PC-9 (cell line): ENCODE data around the gene SYNGR4. TPM values are rescaled to one million over a fixed set of nuclear protein-coding genes. Genes with fewer than 3 reads are reported as not detected.
"Not testable (repeated sequence)": the region's sequence is repeated elsewhere in the genome, so short reads cannot be mapped to it uniquely, and the experiment has no call there.

ENCODE experiments used
- Bru-seq: library from RNA; stranded (reverse); fragments of 400-500 nt; gene quantifications from one replicate; lab custom pipeline; 2021; lab: Mats Ljungman, UMichigan
- BruChase-seq, 2 experiments: library from RNA; stranded (reverse); fragments of 400-500 nt; gene quantifications; one replicate each; lab custom pipeline; 2021; lab: Mats Ljungman, UMichigan
- BruUV-seq: library from RNA; stranded (reverse); fragments of 400-500 nt; replicated peaks from 2 replicates; lab custom pipeline; 2021; lab: Mats Ljungman, UMichigan
- CTCF ChIA-PET: fragments of 300-600 bp; sonication (Branson Sonifier 250); formaldehyde crosslinking; loops from one replicate; lab custom pipeline; 2022; ENCODE audit warnings: antibody characterized with exemption; lab: Charles Lee
- POLR2A ChIA-PET: fragments of 300-600 bp; sonication (Branson Sonifier 250); formaldehyde crosslinking; loops from one replicate; lab custom pipeline; 2022; ENCODE audit warnings: antibody characterized with exemption; ENCODE audit not compliant: unreplicated experiment; lab: Charles Lee
- DNase-seq, 2 experiments: peaks; one replicate each; pipeline versions ENCODE4 v3.0.0 to v3.0.0-alpha.2; 2015 to 2022; ENCODE audit warnings: mixed read lengths in 1 of 2
- H2AFZ ChIP-seq: fragments of 200-600 bp; sonication (generic); 2 replicates; pipeline ENCODE4 v1.8.1; 2017; ENCODE audit warnings: antibody characterized with exemption
- H3F3A ChIP-seq: fragments of 200-600 bp; sonication (generic); 2 replicates; pipeline ENCODE4 v1.8.1; 2017; ENCODE audit warnings: antibody characterized with exemption, mild to moderate bottlenecking, low read depth; ENCODE audit not compliant: insufficient read depth
- H3K27ac ChIP-seq: fragments of 200-600 bp; sonication (generic); 2 replicates; pipeline ENCODE4 v1.6.1; 2016; ENCODE audit warnings: mixed run types
- H3K27me3 ChIP-seq: fragments of 200-600 bp; sonication (generic); 2 replicates; pipeline ENCODE4 v1.6.1; 2016; ENCODE audit warnings: low read depth, mixed run types; ENCODE audit not compliant: insufficient read depth
- H3K36me3 ChIP-seq: fragments of 200-600 bp; sonication (generic); 2 replicates; pipeline ENCODE4 v1.6.1; 2016; ENCODE audit warnings: low read depth, mixed run types
- H3K4me1 ChIP-seq: fragments of 200-600 bp; sonication (generic); replicated peaks from 2 replicates; pipeline ENCODE4 v1.6.1; 2016; ENCODE audit warnings: mixed run types; ENCODE audit not compliant: insufficient read depth
- H3K4me2 ChIP-seq: fragments of 200-600 bp; sonication (generic); 2 replicates; pipeline ENCODE4 v1.6.1; 2017; ENCODE audit warnings: mixed run types
- H3K4me3 ChIP-seq: fragments of 200-600 bp; sonication (generic); 2 replicates; pipeline ENCODE4 v1.6.1; 2016; ENCODE audit warnings: mixed run types
- H3K79me2 ChIP-seq: fragments of 200-600 bp; sonication (generic); 2 replicates; pipeline ENCODE4 v1.6.1; 2017; ENCODE audit warnings: low read depth, mixed run types
- H3K9me2 ChIP-seq: fragments of 200-600 bp; sonication (generic); 2 replicates; pipeline ENCODE4 v1.8.1; 2017; ENCODE audit warnings: mild to moderate bottlenecking; ENCODE audit not compliant: insufficient read depth
- H3K9me3 ChIP-seq: fragments of 200-600 bp; sonication (generic); 2 replicates; pipeline ENCODE4 v1.8.1; 2016; ENCODE audit warnings: low read depth; ENCODE audit not compliant: insufficient read depth
- H4K20me1 ChIP-seq: fragments of 200-600 bp; sonication (generic); 2 replicates; pipeline ENCODE4 v1.8.1; 2017; ENCODE audit not compliant: insufficient read depth
- CTCF ChIP-seq: fragments of 200-600 bp; sonication (generic); conservative IDR thresholded peaks from 2 replicates; pipeline ENCODE4 v1.6.1; 2017; ENCODE audit warnings: mixed run types, antibody characterized with exemption, mild to moderate bottlenecking, moderate library complexity
- EZH2 ChIP-seq: fragments of 200-600 bp; sonication (generic); IDR thresholded peaks from 2 replicates; pipeline ENCODE4 v1.8.0; 2017; ENCODE audit warnings: antibody characterized with exemption, low read depth
- intact Hi-C: fragments of 100-400 bp; cut with micrococcal nuclease; formaldehyde crosslinking; loops from one replicate; pipeline ENCODE4 v1.10.0; 2022; ENCODE audit not compliant: unreplicated experiment
- long read RNA-seq: library from polyadenylated mRNA; stranded (forward); transcript quantifications from one replicate; pipeline ENCODE4 v2.0.0, GENCODE V29; 2022
- total RNA-seq: library from RNA; stranded (reverse); gene quantifications from 2 replicates; pipeline ENCODE4 v1.2.3, GENCODE V29; 2021

SYNGR4 gene
- 1.3 and 2.1 TPM in 2 replicates for total RNA-seq
- percentile 23 among the genes with signal in this experiment for Bru-seq, nascent RNA
- BruChase-seq, experiment 1, labeled RNA remaining after a 2-hour chase: percentile 15 among the genes with signal in this experiment
- percentile 18 among the genes with signal in this experiment for BruChase-seq, experiment 2, labeled RNA remaining after a 6-hour chase
- long read RNA-seq, partial matches to known transcripts: 1 of 4 reads
- long read RNA-seq, other reads (novel, unspliced or antisense): 2 of 4 reads

- Histone ChIP-seq H3K4me2 (peak within 1 kb of the TSS; percentile 93), H3K27ac (peak within 1 kb of the TSS; percentile 63), H3F3A (peaks cover 25% of the 10 kb centered on the region; the same call in 1 of the 2 replicates), H3K4me1 (peaks cover 7% of the 10 kb centered on the region), H3K9me2 (no peaks in the 10 kb centered on the region), H3K36me3 (no peaks in the 10 kb centered on the region), H4K20me1 (no peaks in the 10 kb centered on the region), H3K27me3 (no peaks in the 10 kb centered on the region), H3K79me2 (no peaks in the 10 kb centered on the region), H3K9me3 (no peaks in the 10 kb centered on the region), H3K4me3 (peak within 1 kb of the TSS; percentile 72), H2AFZ (peak within 1 kb of the TSS; percentile 89)
- ChIA-PET POLR2A (interaction anchor here (0.6 to 2.7 kb wide), 17 partner anchors 27 to 1123 kb away, joined by 3 to 28 read pairs (median 6); partner anchors contain the start of genes DHX34, KDELR1 and SPHK2), CTCF (interaction anchor here (0.5 to 1.8 kb wide), 8 partner anchors 13 to 124 kb away, joined by 3 to 14 read pairs (median 4); a partner anchor contains a TSS)
- TF ChIP-seq EZH2 (no peak), CTCF (no peak)
- DNase-seq: peak; percentile 99 to 100
- BruUV-seq: no TSS peak
- intact Hi-C loops: loop anchor here (1.0 to 5.0 kb wide), 2 partner anchors 27 to 42 kb away; partner anchors contain the start of gene KDELR1
Observed at GRCh38 chr19:48363810-48364597, at the start of gene SYNGR4, which contains the start of gene TMEM143. Gene SYNGR4 (plus strand): TSS chr19:48364367. CDS start chr19:48365843, 1,476 bp downstream. Gene TMEM143 (minus strand): TSS chr19:48363940. CDS start chr19:48363920, 20 bp downstream.

- ChIA-PET CTCF (no interaction called here), POLR2A (no interaction called here)
- H2AFZ ChIP-seq: no peak overlapping the region
- intact Hi-C loops: no loop called here
- H3K27ac ChIP-seq: no peak overlapping the region
- H3F3A ChIP-seq: peaks cover 26% of the 10 kb centered on the region
- no peak for TF ChIP-seq EZH2
- TF ChIP-seq CTCF: no peak
- no peaks in the 10 kb centered on the region for H3K36me3 ChIP-seq
- no peaks in the 10 kb centered on the region for H3K9me3 ChIP-seq
- H3K4me1 ChIP-seq: peaks cover 19% of the 10 kb centered on the region
- no peak overlapping the region for H3K4me3 ChIP-seq
- BruUV-seq: no TSS peak
- H3K79me2 ChIP-seq: no peaks in the 10 kb centered on the region
- no peaks in the 10 kb centered on the region for H4K20me1 ChIP-seq
- no peaks in the 10 kb centered on the region for H3K27me3 ChIP-seq
- H3K9me2 ChIP-seq: no peaks in the 10 kb centered on the region
- H3K4me2 ChIP-seq: no peak overlapping the region
- no peak for DNase-seq
Observed at GRCh38 chr19:48315712-48316111, 48.5 kb upstream of the SYNGR4 start.

- H3K27me3 ChIP-seq, H3K4me3 ChIP-seq, H3K9me2 ChIP-seq, H3K4me2 ChIP-seq, POLR2A ChIA-PET, H3K79me2 ChIP-seq, H4K20me1 ChIP-seq, BruUV-seq, H3K36me3 ChIP-seq, intact Hi-C loops, H3K9me3 ChIP-seq, H2AFZ ChIP-seq, DNase-seq: not testable (repeated sequence)
- CTCF ChIA-PET: interaction anchor here (0.5 kb wide), 1 partner anchor 268 kb away, joined by 3 read pairs; no protein-coding TSS in a partner anchor
- Histone ChIP-seq H3F3A (peaks cover 39% of the 10 kb centered on the region), H3K27ac (0 out of 2 replicates have a peak overlapping the region, but pooled peaks have one; percentile 1), H3K4me1 (peaks cover 30% of the 10 kb centered on the region)
Observed at GRCh38 chr19:48317708-48317960, 46.5 kb upstream of the SYNGR4 start.
